ENCODE data around the gene CC2D2A.

CC2D2A gene
- 1.3 to 6.2 (median 3.7) reads per million in 18 experiments for total RNA-seq

- DNase-seq, result peak; percentile 44 to 47
These were observed at the start of gene CC2D2A for GRCh38 chr4:15469402-15470127. Gene CC2D2A (plus strand): TSS chr4:15469882. CDS start chr4:15475933, 6,051 bp downstream.

GRCh38 chr4:15420642-15421041 lies 49.0 kb upstream of the CC2D2A start:
- no peak for DNase-seq

- no peak for DNase-seq
These were observed 46.4 kb upstream of the CC2D2A start for GRCh38 chr4:15423285-15423711.

- no peak for DNase-seq
These were observed 44.2 kb upstream of the CC2D2A start for GRCh38 chr4:15425520-15425919.

- peak; percentile 31 to 75 for DNase-seq
These were observed 42.5 kb upstream of the CC2D2A start for GRCh38 chr4:15427161-15427560.

- DNase-seq, result no peak
These were observed 42.0 kb upstream of the CC2D2A start, which contains the start of gene C1QTNF7 for GRCh38 chr4:15427701-15428100. Gene C1QTNF7 (plus strand): TSS chr4:15428033. CDS start chr4:15435744, 7,711 bp downstream.

- no peak for DNase-seq
These were observed 41.1 kb upstream of the CC2D2A start for GRCh38 chr4:15428611-15429010.

- no peak for DNase-seq
These were observed 35.6 kb upstream of the CC2D2A start for GRCh38 chr4:15434091-15434490.

- no peak for DNase-seq
These were observed 35.0 kb upstream of the CC2D2A start for GRCh38 chr4:15434676-15435075.

GRCh38 chr4:15436513-15436912 lies 33.2 kb upstream of the CC2D2A start:
- no peak for DNase-seq

GRCh38 chr4:15438939-15439524 lies 30.6 kb upstream of the CC2D2A start:
- peak; percentile 46 for DNase-seq

GRCh38 chr4:15443371-15444160 lies 26.1 kb upstream of the CC2D2A start:
- DNase-seq, result no peak

- DNase-seq, result no peak
These were observed 25.4 kb upstream of the CC2D2A start for GRCh38 chr4:15444276-15444675.

- no peak for DNase-seq
These were observed 24.7 kb upstream of the CC2D2A start for GRCh38 chr4:15444879-15445547.

GRCh38 chr4:15451181-15451865 lies 18.4 kb upstream of the CC2D2A start:
- DNase-seq, result peak; percentile 72 to 81

GRCh38 chr4:15451866-15452765 lies 17.6 kb upstream of the CC2D2A start:
- DNase-seq, result no peak

GRCh38 chr4:15455290-15455689 lies 14.4 kb upstream of the CC2D2A start:
- peak; percentile 34 to 42 for DNase-seq

GRCh38 chr4:15457406-15458201 lies 12.1 kb upstream of the CC2D2A start:
- peak; percentile 43 to 48 for DNase-seq

GRCh38 chr4:15458616-15459015 lies 11.1 kb upstream of the CC2D2A start:
- no peak for DNase-seq

- DNase-seq, result no peak
These were observed 10.0 kb upstream of the CC2D2A start for GRCh38 chr4:15459706-15460105.
